Heart left ventricle (tissue), 16 donors: ENCODE measurements around the gene EMD. TPM values are rescaled to one million over a fixed set of nuclear protein-coding genes. Genes with fewer than 3 reads are reported as not detected.

Experiments
- ATAC-seq, 4 donors: fragments of 200-7000 bp; cut with Tn5 transposase; one replicate each; pipeline ENCODE4 v1.9.1; 2020 to 2022; ENCODE audit warnings: moderate library complexity in 4 of 4, mild to moderate bottlenecking in 3 of 4, moderate number of reproducible peaks in 1 of 4
- DNase-seq, 5 donors: peaks; one replicate each; pipeline ENCODE4 v3.0.0-alpha.2; 2020
- H3K27ac ChIP-seq, 12 donors: fragments of 200-600 bp; sonication (generic) in 4 of 12; one replicate each; pipeline versions ENCODE4 v1.5.0 to v1.8.0; 2016 to 2022; ENCODE audit warnings: mild to moderate bottlenecking in 2 of 12
- H3K27me3 ChIP-seq, 9 donors: fragments of 200-600 bp; sonication (generic) in 2 of 9; one replicate each; pipeline versions ENCODE4 v1.5.1 to v1.8.0; 2016 to 2022; ENCODE audit warnings: mild to moderate bottlenecking in 3 of 9
- H3K36me3 ChIP-seq, 9 donors: fragments of 200-600 bp; sonication (generic) in 2 of 9; one replicate each; pipeline versions ENCODE4 v1.5.0 to v1.8.0; 2018 to 2022; ENCODE audit warnings: mild to moderate bottlenecking in 2 of 9
- H3K4me1 ChIP-seq, 12 donors: fragments of 200-600 bp; sonication (generic) in 4 of 12; one replicate each; pipeline versions ENCODE4 v1.5.0 to v1.8.0; 2016 to 2022; ENCODE audit warnings: mild to moderate bottlenecking in 3 of 12
- H3K4me3 ChIP-seq, 12 donors: fragments of 200-600 bp; sonication (generic) in 4 of 12; one replicate each; pipeline versions ENCODE4 v1.5.0 to v1.8.0; 2017 to 2022; ENCODE audit warnings: mild to moderate bottlenecking in 9 of 12, moderate library complexity in 4 of 12
- H3K9me3 ChIP-seq, 12 donors: fragments of 200-600 bp; sonication (generic) in 4 of 12; one replicate each; pipeline versions ENCODE4 v1.5.0 to v1.8.0; 2016 to 2022; ENCODE audit warnings: mild to moderate bottlenecking in 1 of 12
- POLR2A ChIP-seq, 2 donors: fragments of 450-650 bp; IDR thresholded peaks; one replicate each; pipeline ENCODE4 v1.6.1; 2017; ENCODE audit warnings: antibody characterized with exemption in 2 of 2, mild to moderate bottlenecking in 2 of 2, moderate library complexity in 2 of 2
- WGBS, 4 donors: extraction: QIAGEN DNeasy Blood & Tissue Kit in 2 of 4; methylation state at CpG; one replicate each; pipeline versions ENCODE4 v1.1.5 to v1.1.7; 2013 to 2018; 5-methylcytosine and 5-hydroxymethylcytosine counted together
- intact Hi-C, 10 donors: fragments of 100-400 bp; cut with DNase I; formaldehyde crosslinking; loops; one replicate each; pipeline versions ENCODE4 v1.11.1 to v1.14.2; 2022
- polyA plus RNA-seq, 2 donors: library from polyadenylated mRNA; stranded (reverse); fragments of 200-250 nt; gene quantifications; one replicate each; pipeline ENCODE4 v1.2.3, GENCODE V29; 2013
- total RNA-seq, 9 donors: library from RNA; depleted of rRNA in 2 of 9; stranded (reverse); fragments of >200 nt in 2 of 9; fragmentation: NEBNext Ultra II Directional in 3 of 9; extraction: Animal tissue kit (Norgen Biotek cat#: 25700) in 3 of 9; gene quantifications; one replicate each; pipeline versions ENCODE4 v1.1.0 to v1.2.4, GENCODE V29; 2016 to 2023
- TF ChIP-seq, protein P1 (sequence below), 12 donors: fragments of 200-600 bp; sonication (generic) in 4 of 12; IDR thresholded peaks; one replicate each; pipeline versions ENCODE4 v1.5.0 to v1.8.0; 2018 to 2022; ENCODE audit warnings: antibody characterized with exemption in 12 of 12, mild to moderate bottlenecking in 5 of 12
- donor health status: ischemic (EF 13 %, LVEDD 7.1; RV severe dilation, severe dysfunction).
- donor health status: healthy with polysubstance abuse.
- donor health status: DM: no; HTN: yes; CAD: no.
- donor health status: DM: no; HTN: no; CAD: no.
- donor health status: ischemic (EF 25% LVEDD 6.9; RV normal size, moderate dysfunction).
- donor health status: ischemic (EF 25% LVEDD 5.7; RV mildly dilated, moderate dysfunction).
- donor health status: healthy.
- donor health status: DM: yes; HTN: yes; CAD: no.
- donor health status: ischemic (EF 35%, LVEDD 5.7; RV mildly dilated, moderate dysfunction).
- donor health status: nonischemic (EF 11% LVEDD 7.7; RV severe dilation, severe dysfunction).
- donor health status: DM: yes; HTN: yes; CAD: no.
- donor health status: PGD.
- donor health status: ischemic (EF 29% LVEDD 5.4; RV normal size, mild dysfunction).
- donor health status: nonischemic (EF 23%, LVEDD 6.1; RV moderate dilation, normal function).

Gene EMD
- total and polyA plus RNA-seq, 11 donors: 37.6 to 152 (median 53.8) TPM

DNA sequence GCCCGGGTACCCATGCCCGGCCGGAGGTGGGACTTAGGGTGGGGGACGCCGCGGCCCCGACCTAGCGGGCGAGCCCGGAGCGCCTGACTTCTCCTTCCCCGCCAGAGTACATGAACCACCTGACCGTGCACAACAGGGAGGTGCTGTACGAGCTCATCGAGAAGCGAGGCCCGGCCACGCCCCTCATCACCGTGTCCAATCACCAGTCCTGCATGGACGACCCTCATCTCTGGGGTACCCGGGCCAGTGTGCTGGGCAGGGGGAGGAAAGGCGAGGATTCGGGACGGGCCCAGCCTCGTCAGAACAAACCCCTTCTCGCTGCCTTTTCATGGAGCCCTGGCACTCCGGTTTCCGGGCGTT lies 32.9 kb downstream of the EMD start:
- intact Hi-C loops: loop anchor here in 1 of 10 donors (2.0 kb wide), 1 partner anchor 25 kb away; the partner anchor contains the start of gene GDI1
- DNase-seq: peak; percentile 57 to 77 (median 71)

DNA sequence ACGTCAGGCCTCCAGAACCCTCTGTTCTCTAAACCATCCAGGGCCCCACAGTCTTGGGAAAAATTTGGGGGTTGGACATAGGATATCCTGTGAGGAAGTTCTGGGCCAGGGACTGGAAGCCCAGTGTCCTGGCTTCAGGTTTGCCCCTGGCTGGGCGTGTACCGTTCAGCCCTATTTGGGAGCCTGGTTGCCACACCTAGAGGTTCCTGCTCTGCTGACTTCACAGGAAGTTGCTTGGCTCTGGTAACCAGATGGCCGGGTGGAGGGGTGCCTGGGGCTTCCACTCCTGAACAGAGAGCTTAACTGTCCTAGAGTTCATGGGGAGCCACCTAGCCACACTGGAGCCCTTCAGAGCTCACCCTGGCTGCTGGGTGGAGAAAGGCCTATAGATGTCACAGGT lies 33.4 kb downstream of the EMD start:
- H3K9me3 ChIP-seq: no peaks in the 10 kb centered on the region
- intact Hi-C loops: loop anchor here in 1 of 10 donors (2.0 kb wide), 1 partner anchor 24 kb away; the partner anchor contains the start of gene GDI1
- peaks cover 0 to 28% (median 8%) of the 10 kb centered on the region in 12 donors for H3K4me1 ChIP-seq
- H3K27me3 ChIP-seq: no peaks in the 10 kb centered on the region
- TF ChIP-seq, protein P1, sequence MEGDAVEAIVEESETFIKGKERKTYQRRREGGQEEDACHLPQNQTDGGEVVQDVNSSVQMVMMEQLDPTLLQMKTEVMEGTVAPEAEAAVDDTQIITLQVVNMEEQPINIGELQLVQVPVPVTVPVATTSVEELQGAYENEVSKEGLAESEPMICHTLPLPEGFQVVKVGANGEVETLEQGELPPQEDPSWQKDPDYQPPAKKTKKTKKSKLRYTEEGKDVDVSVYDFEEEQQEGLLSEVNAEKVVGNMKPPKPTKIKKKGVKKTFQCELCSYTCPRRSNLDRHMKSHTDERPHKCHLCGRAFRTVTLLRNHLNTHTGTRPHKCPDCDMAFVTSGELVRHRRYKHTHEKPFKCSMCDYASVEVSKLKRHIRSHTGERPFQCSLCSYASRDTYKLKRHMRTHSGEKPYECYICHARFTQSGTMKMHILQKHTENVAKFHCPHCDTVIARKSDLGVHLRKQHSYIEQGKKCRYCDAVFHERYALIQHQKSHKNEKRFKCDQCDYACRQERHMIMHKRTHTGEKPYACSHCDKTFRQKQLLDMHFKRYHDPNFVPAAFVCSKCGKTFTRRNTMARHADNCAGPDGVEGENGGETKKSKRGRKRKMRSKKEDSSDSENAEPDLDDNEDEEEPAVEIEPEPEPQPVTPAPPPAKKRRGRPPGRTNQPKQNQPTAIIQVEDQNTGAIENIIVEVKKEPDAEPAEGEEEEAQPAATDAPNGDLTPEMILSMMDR (IDR thresholded peaks at IDR 0.05): no peak
- no peak for TF ChIP-seq POLR2A (IDR thresholded peaks at IDR 0.05)
- peak; percentile 19 to 73 (median 57) for ATAC-seq
- H3K36me3 ChIP-seq: peaks cover 0 to 15% (median 5%) of the 10 kb centered on the region in 9 donors
- WGBS, 4 donors: 28 to 56% (median 37%) methylated on average over 4 of the region's 4 CpGs
- peak overlapping the region in 10 of 12 donors; percentile 52 to 97 (median 80) for H3K4me3 ChIP-seq
- H3K27ac ChIP-seq: peak overlapping the region; percentile 92 to 99 (median 96)
- peak in 4 of 5 donors; percentile 25 to 64 (median 52) for DNase-seq

More for the DNA sequence above, 32.9 kb downstream of the EMD start:
- Histone ChIP-seq H3K9me3 (no peaks in the 10 kb centered on the region), H3K27me3 (no peaks in the 10 kb centered on the region), H3K27ac (peak overlapping the region; percentile 92 to 99 (median 96)), H3K4me1 (peaks cover 0 to 28% (median 8%) of the 10 kb centered on the region in 12 donors), H3K36me3 (peaks cover 0 to 15% (median 5%) of the 10 kb centered on the region in 9 donors), H3K4me3 (peak overlapping the region; percentile 51 to 97 (median 80))
- peak; percentile 64 to 81 (median 79) for ATAC-seq
- TF ChIP-seq, protein P1 (IDR thresholded peaks at IDR 0.05): no peak
- peak in 1 of 2 donors; percentile 7 for TF ChIP-seq POLR2A (IDR thresholded peaks at IDR 0.05)
- 1 to 64% (median 19%) methylated on average over 17 to 29 of the region's 29 CpGs for WGBS, 4 donors

DNA sequence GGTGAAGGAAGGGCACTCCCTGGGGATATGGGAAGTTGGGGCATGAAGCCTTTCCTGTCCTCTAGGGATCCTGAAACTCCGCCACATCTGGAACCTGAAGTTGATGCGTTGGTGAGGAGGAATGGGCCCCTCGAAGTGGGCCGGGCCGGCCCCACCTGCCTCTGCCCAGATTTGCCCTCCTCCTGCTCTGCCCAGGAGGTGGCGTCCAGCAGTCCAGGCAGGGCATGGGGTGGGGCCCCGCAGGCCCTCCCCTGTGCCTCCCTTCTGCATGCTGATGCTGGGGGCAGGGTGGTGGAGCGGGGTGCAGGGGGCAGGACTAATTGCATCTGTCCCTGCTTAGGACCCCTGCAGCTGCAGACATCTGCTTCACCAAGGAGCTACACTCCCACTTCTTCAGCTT lies 34.0 kb downstream of the EMD start:
- Histone ChIP-seq H3K36me3 (peaks cover 0 to 15% (median 5%) of the 10 kb centered on the region in 9 donors), H3K4me1 (peaks cover 0 to 28% (median 8%) of the 10 kb centered on the region in 12 donors), H3K27ac (peak overlapping the region in 9 of 12 donors; percentile 43 to 99 (median 96)), H3K9me3 (no peaks in the 10 kb centered on the region), H3K4me3 (no peak overlapping the region), H3K27me3 (no peaks in the 10 kb centered on the region)
- no peak for ATAC-seq
- no peak for DNase-seq
- WGBS, 4 donors: 65 to 84% (median 75%) methylated on average over 5 to 7 of the region's 8 CpGs
- TF ChIP-seq, protein P1 (IDR thresholded peaks at IDR 0.05): no peak
- TF ChIP-seq POLR2A (IDR thresholded peaks at IDR 0.05): no peak
- intact Hi-C loops: loop anchor here in 1 of 10 donors (2.0 kb wide), 1 partner anchor 24 kb away; the partner anchor contains the start of gene GDI1

DNA sequence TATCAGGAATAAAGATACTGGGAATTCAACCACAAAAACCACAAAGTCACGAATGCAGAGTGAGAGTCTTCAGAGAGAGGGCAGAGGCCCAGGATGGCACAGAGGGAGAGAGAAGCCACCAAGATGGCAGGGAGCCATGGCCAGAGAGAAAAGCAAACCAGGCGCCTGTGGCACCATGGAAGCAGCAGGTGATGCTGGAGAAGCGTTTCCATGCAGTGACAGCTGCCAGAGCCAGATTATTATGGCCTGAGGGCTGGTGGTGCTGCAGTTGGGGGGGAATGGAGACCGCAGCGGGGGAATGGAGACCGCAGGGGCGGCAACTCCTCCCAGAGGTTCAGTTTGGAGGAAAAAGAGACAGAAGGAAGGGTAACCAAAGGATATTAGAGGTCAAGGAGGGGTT lies 38.1 kb downstream of the EMD start:
- H3K9me3 ChIP-seq: no peaks in the 10 kb centered on the region
- peaks cover 0 to 15% (median 5%) of the 10 kb centered on the region in 9 donors for H3K36me3 ChIP-seq
- H3K4me1 ChIP-seq: peaks cover 0 to 22% (median 6%) of the 10 kb centered on the region in 12 donors
- intact Hi-C loops: no loop called here
- no peak for ATAC-seq
- no peak overlapping the region for H3K27ac ChIP-seq
- no peak overlapping the region for H3K4me3 ChIP-seq
- no peaks in the 10 kb centered on the region for H3K27me3 ChIP-seq
- TF ChIP-seq, protein P1 (IDR thresholded peaks at IDR 0.05): no peak
- TF ChIP-seq POLR2A (IDR thresholded peaks at IDR 0.05): no peak
- WGBS, 4 donors: 68 to 90% (median 77%) methylated on average over 7 of the region's 7 CpGs
- no peak for DNase-seq
